ENCODE measurements around the gene GCLM.
"Not testable (repeated sequence)": the region's sequence is repeated elsewhere in the genome, so short reads cannot be mapped to it uniquely, and the experiment has no call there.

The GCLM gene

DNA sequence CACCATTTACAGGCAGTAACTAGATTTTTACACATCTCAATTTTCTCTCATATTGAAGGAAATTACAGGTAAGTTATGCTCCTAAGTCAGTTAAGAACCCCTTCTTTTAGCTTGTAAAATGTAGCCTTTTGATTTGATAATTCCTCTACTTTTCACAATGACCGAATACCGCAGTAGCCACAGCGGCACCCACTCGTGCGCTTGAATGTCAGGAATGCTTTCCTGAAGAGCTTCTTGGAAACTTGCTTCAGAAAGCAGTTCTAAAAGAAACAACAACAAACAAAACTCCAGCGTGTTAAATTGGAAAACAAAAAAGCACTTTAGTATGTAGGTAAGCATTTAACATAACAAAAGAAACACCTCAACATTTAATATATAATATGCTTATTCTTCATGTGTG is 20.3 kb downstream of the GCLM start:
- no peak for DNase-seq

- DNase-seq = no peak
These were observed 27.0 kb downstream of the GCLM start for GRCh38 chr1:93882269-93882668.

DNA sequence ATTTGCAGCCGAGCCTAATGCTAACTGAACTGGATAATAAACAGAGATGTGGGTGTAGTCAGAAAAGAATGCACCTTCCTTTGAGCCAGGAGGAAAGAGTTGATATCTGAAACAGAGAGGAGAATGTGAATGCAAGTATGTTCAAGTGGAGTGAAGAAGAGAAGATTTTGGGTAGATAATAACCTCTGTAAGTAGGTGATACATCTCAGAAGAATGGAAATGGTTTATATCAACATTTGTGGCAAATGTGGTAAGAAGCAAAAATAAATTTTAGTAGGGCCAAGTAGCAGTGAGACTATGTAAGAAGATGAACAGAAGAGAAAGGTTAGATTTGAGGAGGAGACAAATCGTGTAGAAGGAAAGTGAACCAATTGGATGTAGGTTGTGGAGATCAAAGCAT is 28.5 kb downstream of the GCLM start:
- DNase-seq = no peak

GRCh38 chr1:93878889-93879586 is 30.2 kb downstream of the GCLM start, which contains the start of gene DNTTIP2:
Gene DNTTIP2, minus strand, starts transcription at chr1:93879206. Its CDS starts 58 bp downstream, at chr1:93879148.
- peak; percentile 94 for DNase-seq

GRCh38 chr1:93878501-93878888 is 30.7 kb downstream of the GCLM start:
- DNase-seq = peak; percentile 71

GRCh38 chr1:93877529-93877928 is 31.7 kb downstream of the GCLM start:
- DNase-seq = no peak

DNA sequence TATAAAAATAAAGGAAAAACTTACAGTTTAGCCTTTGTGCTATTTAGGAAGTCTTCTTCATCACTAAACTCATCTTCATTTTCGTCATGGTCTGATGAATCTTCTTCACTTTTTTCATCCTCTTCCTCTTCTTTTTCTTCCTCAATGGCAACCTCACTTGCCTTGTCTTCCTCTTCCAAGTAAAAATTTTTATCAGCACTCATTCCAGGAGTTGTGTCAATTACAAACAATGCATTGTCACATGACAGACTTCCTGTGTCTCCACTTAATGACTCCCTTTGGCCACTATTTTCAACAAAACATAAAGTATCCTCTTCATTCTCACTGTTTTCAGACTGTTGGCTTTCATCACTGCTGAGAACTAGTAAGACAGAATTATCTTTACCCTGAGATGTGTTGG is 33.0 kb downstream of the GCLM start:
- no peak for DNase-seq

- peak; percentile 30 for DNase-seq
These were observed 35.1 kb downstream of the GCLM start for GRCh38 chr1:93874025-93874651.

- DNase-seq = no peak
These were observed 37.9 kb downstream of the GCLM start for GRCh38 chr1:93871366-93871765.

GRCh38 chr1:93869653-93870052 is 39.6 kb downstream of the GCLM start:
- DNase-seq = no peak

- not testable (repeated sequence) for DNase-seq
These were observed 40.7 kb downstream of the GCLM start for GRCh38 chr1:93868492-93868891.

DNA sequence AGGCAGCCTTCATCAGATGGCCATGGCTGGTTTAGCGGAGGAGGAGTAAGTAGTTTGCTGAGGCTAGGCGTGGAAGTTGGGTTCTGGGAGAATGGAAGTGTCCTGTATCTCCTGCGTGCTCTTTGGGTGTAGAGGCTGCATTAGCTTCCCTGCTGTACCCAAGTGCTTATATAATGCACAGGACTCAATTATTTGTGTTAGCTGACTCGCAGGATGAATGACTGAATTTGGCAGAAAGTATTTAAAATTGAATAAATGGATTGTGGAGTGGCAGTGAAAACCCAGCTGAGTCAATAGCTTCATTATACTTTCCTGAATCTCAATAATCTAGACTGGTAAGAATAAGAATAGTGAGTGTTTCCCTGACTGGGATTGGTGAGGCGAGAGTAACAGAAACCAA is 44.0 kb downstream of the GCLM start:
- no peak for DNase-seq

DNA sequence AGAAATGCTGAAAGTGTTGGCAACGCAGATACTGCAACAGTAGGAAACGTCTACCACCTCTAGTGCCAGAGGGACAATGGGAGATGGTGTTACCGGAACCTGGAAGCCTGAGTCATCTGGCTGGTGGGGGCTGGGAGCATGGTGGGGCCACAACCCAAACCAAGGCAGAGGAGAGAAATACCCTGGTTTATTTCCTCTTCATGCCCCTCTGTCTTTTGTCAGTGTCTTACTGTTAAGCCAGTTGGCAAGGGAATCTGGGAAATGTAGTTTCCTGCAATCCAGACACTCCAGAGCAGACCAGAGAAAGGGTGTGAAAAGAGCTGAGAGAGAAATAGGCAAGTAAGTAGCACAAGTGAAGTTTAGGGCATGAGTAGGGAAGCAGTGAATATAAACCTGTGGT is 45.1 kb downstream of the GCLM start:
- no peak for DNase-seq

GRCh38 chr1:93857653-93858052 is 51.6 kb downstream of the GCLM start:
- DNase-seq = not testable (repeated sequence)

GRCh38 chr1:93855983-93856382 is 53.2 kb downstream of the GCLM start:
- DNase-seq = not testable (repeated sequence)

- DNase-seq = no peak
These were observed 55.3 kb downstream of the GCLM start for GRCh38 chr1:93853940-93854339.

DNA sequence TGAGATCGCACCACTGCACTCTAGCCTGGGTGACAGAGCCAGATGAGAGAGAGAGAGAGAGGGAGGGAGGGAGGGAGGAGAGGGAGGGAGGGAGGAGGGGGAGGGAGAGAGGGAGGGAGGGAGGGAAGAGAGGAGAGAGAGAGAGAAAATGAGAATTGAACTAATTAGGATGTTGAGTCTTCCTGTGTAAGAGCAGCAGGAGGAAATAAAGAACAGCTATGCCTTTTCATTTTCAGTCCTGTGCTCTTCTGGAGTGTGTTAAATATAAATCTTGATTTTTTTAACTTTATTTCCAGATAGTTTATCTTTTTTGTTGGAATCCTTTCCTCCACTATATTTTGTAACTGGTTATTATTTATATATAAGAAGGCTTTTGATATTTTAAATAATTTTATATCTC is 57.4 kb downstream of the GCLM start:
- no peak for DNase-seq

GRCh38 chr1:93851327-93851712 is 57.9 kb downstream of the GCLM start:
- DNase-seq = no peak

GRCh38 chr1:93850687-93851326 is 58.4 kb downstream of the GCLM start:
- DNase-seq = peak; percentile 48

- DNase-seq = no peak
These were observed 60.8 kb downstream of the GCLM start for GRCh38 chr1:93848350-93848883.

DNA sequence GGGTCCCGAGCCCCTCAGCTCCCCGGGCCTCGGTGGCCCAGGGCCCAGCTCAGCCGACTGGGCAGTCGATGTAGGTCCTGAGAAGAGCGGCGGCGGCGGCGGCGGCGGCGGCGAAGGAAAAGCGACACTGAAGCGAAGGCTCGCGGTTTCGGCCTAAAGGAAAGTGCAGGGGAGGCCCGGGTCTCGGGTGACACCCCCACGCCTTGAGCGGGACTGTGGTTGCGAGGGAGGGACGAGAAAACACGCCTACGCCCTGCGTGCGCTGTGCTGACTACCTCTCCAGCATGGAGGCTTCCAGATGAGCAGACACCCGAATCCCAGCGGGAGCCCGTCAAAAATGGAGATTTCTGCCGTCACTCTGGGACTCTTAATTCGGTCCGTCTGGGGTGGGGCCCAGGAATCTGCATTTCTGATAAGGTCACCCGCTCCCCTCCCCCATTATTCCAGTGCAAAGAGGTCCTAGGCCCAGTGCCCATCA is 61.4 kb downstream of the GCLM start:
- DNase-seq = peak; percentile 68

DNA sequence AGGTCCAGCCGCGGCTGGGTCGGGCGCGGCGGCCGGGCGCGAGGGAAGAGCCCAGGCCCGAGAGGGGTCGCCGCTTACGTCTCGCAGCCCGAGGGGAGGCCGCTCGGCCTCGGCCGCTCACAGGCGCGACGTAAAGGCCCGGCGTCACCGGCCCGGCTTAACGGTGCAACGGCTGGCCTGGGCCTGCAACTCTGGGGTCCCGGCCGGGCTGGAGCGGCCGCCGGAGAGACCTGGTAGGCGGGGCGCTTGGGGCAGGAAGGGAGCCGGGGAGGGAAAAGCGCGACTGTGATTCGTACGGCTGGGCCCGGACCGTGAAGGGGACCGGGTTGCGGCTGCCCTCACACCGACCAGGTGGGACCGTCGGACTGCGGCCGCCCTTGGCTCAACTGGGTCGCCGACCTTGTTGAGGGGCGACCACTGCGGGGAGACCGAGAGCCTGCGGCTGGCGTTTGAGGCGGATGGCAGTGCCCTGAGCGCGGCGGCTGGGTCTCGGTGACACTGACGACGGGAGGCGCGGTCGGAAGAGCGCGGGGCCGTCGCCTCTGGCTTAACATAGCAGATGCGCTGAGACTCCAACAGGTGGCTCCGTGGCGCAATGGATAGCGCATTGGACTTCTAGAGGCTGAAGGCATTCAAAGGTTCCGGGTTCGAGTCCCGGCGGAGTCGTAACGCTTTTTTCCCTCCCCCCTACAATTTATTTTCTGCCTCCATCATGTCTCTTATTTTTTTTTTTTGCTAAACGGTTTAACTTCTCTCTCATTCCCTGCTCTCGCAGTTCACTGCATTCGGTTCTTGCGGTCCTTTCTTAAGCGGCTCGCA is 62.0 kb downstream of the GCLM start:
- peak; percentile 86 for DNase-seq
